GM12878 (cell line): ENCODE results near the gene NDC80. TPM values are rescaled to one million over a fixed set of nuclear protein-coding genes. Genes with fewer than 3 reads are reported as not detected.
A peak's percentile ranks its signal among the peaks of the same experiment; 100 is the strongest.

ENCODE experiments used
- ATF7 ChIP-seq: fragments of 450-650 bp; IDR thresholded peaks from 2 replicates; pipeline ENCODE4 v1.6.1; 2016; ENCODE audit warnings: low read depth, mild to moderate bottlenecking
- CBFB ChIP-seq: IDR thresholded peaks from 2 replicates; pipeline ENCODE4 v1.6.1; 2016; ENCODE audit warnings: antibody characterized with exemption, low read depth
- CHD2 ChIP-seq: IDR thresholded peaks from 2 replicates; pipeline ENCODE4 v1.6.1; 2011; ENCODE audit warnings: low read depth, low read length, improper control_type of control experiment, borderline replicate concordance
- CREB1 ChIP-seq: IDR thresholded peaks from 2 replicates; pipeline ENCODE4 v1.6.1; 2012; ENCODE audit warnings: low read depth, mild to moderate bottlenecking, inconsistent platforms
- FOS ChIP-seq: IDR thresholded peaks from 3 replicates; pipeline ENCODE4 v1.6.1; 2011; ENCODE audit warnings: borderline replicate concordance; ENCODE audit not compliant: insufficient read length; ENCODE audit errors: extremely low read depth
- JUNB ChIP-seq: IDR thresholded peaks from 2 replicates; pipeline ENCODE4 v1.6.1; 2016; ENCODE audit warnings: antibody characterized with exemption, mild to moderate bottlenecking
- MEF2B ChIP-seq: fragments of 450-650 bp; IDR thresholded peaks from 2 replicates; pipeline ENCODE4 v1.6.1; 2018; ENCODE audit warnings: mild to moderate bottlenecking, moderate library complexity; ENCODE audit not compliant: partially characterized antibody, poor library complexity, severe bottlenecking
- MTA2 ChIP-seq: fragments of 450-650 bp; IDR thresholded peaks from 2 replicates; pipeline ENCODE4 v1.6.1; 2016; ENCODE audit warnings: low read depth, mild to moderate bottlenecking, moderate library complexity
- NFYA ChIP-seq: IDR thresholded peaks from 2 replicates; pipeline ENCODE4 v1.6.1; 2011; ENCODE audit warnings: low read depth, mild to moderate bottlenecking, low read length, improper control_type of control experiment, borderline replicate concordance
- NR2C1 ChIP-seq: fragments of 450-650 bp; IDR thresholded peaks from 2 replicates; pipeline ENCODE4 v1.6.1; 2017; ENCODE audit warnings: antibody characterized with exemption, mild to moderate bottlenecking, moderate library complexity
- PBX3 ChIP-seq: IDR thresholded peaks from 2 replicates; pipeline ENCODE4 v1.6.1; 2011; ENCODE audit warnings: mild to moderate bottlenecking, low read depth, low read length, moderate library complexity; ENCODE audit not compliant: insufficient replicate concordance
- POLR2AphosphoS5 ChIP-seq: IDR thresholded peaks from 2 replicates; pipeline ENCODE4 v1.6.1; 2011; ENCODE audit warnings: mild to moderate bottlenecking, low read length, inconsistent platforms
- RUNX3 ChIP-seq: IDR thresholded peaks from 2 replicates; pipeline ENCODE4 v1.6.1; 2012; ENCODE audit warnings: low read length, inconsistent platforms
- SMAD5 ChIP-seq: IDR thresholded peaks from 2 replicates; pipeline ENCODE4 v1.6.1; 2016; ENCODE audit warnings: antibody characterized with exemption, low read depth
- SP1 ChIP-seq: IDR thresholded peaks from one replicate; pipeline ENCODE4 v1.6.1; 2011; ENCODE audit warnings: low read depth, low read length
- TCF3 ChIP-seq: IDR thresholded peaks from 2 replicates; pipeline ENCODE4 v1.6.1; 2012; ENCODE audit warnings: low read depth, mild to moderate bottlenecking, low read length, borderline replicate concordance; ENCODE audit not compliant: insufficient read depth
- WRNIP1 ChIP-seq: IDR thresholded peaks from 2 replicates; pipeline ENCODE4 v1.6.1; 2011; ENCODE audit warnings: low read depth, low read length, improper control_type of control experiment, borderline replicate concordance
- YY1 ChIP-seq: IDR thresholded peaks from 2 replicates; pipeline ENCODE4 v1.6.1; 2011; ENCODE audit warnings: low read depth, mild to moderate bottlenecking, low read length
- ZBTB4 ChIP-seq: fragments of 450-650 bp; formaldehyde crosslinking; IDR thresholded peaks from 2 replicates; pipeline ENCODE4 v1.4.0; 2022; ENCODE audit warnings: mild to moderate bottlenecking, moderate library complexity
- polyA plus RNA-seq, 11 experiments: library from polyadenylated mRNA; depleted of rRNA in 4 of 11; unstranded in 6 of 11; stranded (reverse) in 5 of 11; fragments of >200 nt; fragmentation: Nextera tagmentation in 4 of 11; fragmentation: Illumina TruSeq in 1 of 11; extraction: Ambion mirVana in 4 of 11; extraction: Trizol in 1 of 11; gene quantifications; 1 replicate in 1 of 11; 2 replicates in 10 of 11; pipeline versions ENCODE4 v1.2.1 to v1.2.3, GENCODE V29; 2011 to 2016; ENCODE audit warnings: inconsistent platforms in 2 of 11, missing spikeins in 2 of 11, low read depth in 1 of 11
- total RNA-seq, 4 experiments: library from RNA; depleted of rRNA in 3 of 4; stranded (reverse); fragments of >200 nt in 3 of 4; fragmentation: Illumina TruSeq in 1 of 4; extraction: Trizol in 1 of 4; gene quantifications; 2 replicates each; pipeline versions ENCODE4 v1.2.1 to v1.2.3, GENCODE V29; 2013 to 2021

NDC80 gene
- total and polyA plus RNA-seq, 10 of the 15 experiments (the other 5 are each of a cell fraction or from before 2014, with no cell fraction given) = 36.5 to 80.8 (median 54.7) TPM

- TF ChIP-seq ZBTB4 = no peak
- TF ChIP-seq JUNB = no peak
- TF ChIP-seq NFYA = no peak
- no peak for TF ChIP-seq TCF3
- TF ChIP-seq SP1 = no peak
- TF ChIP-seq ATF7 = peak; percentile 72
- TF ChIP-seq CREB1 = peak; percentile 98
- 0 out of 2 replicates have a peak, but pooled peaks have one; percentile 54 for TF ChIP-seq CHD2
- TF ChIP-seq POLR2AphosphoS5 = peak; percentile 32; the same call in 1 of the 2 replicates
- peak; percentile 40; the same call in 1 of the 2 replicates for TF ChIP-seq RUNX3
- TF ChIP-seq CBFB = 0 out of 2 replicates have a peak, but pooled peaks have one; percentile 11
- TF ChIP-seq MTA2 = peak; percentile 45; the same call in 1 of the 2 replicates
- TF ChIP-seq FOS = no peak
- no peak; the same call in 1 of the 2 replicates for TF ChIP-seq YY1
- no peak for TF ChIP-seq PBX3
- peak; percentile 31 for TF ChIP-seq MEF2B
- no peak for TF ChIP-seq WRNIP1
- TF ChIP-seq SMAD5 = no peak
- TF ChIP-seq NR2C1 = no peak
Observed at GRCh38 chr18:2654928-2655177, 83.5 kb downstream of the NDC80 start (continued).
